Fibroblast of mammary gland (primary cell): Measurements from ENCODE around the gene SHISA9.

ENCODE experiments used
- DNase-seq: peaks from one replicate; pipeline ENCODE4 v3.0.0-alpha.2; 2010; ENCODE audit warnings: low read depth
- H3K4me3 ChIP-seq: 2 replicates; pipeline ENCODE4 v1.5.1; 2011; ENCODE audit warnings: low read depth, mild to moderate bottlenecking, low read length, moderate library complexity; ENCODE audit not compliant: control insufficient read depth
- CTCF ChIP-seq: conservative IDR thresholded peaks from 2 replicates; pipeline ENCODE4 v1.5.1; 2011; ENCODE audit warnings: low read depth, low read length, inconsistent platforms; ENCODE audit not compliant: control insufficient read depth, insufficient read depth

SHISA9 gene

GRCh38 chr16:13270602-13271001 is 369.2 kb downstream of the SHISA9 start:
- no peak for TF ChIP-seq CTCF
- H3K4me3 ChIP-seq = no peak overlapping the region
- DNase-seq = no peak

GRCh38 chr16:13289515-13289914 is 388.1 kb downstream of the SHISA9 start:
- DNase-seq = no peak
- TF ChIP-seq CTCF = no peak
- no peak overlapping the region for H3K4me3 ChIP-seq
